Mesodermal cell (in vitro differentiated cells): Measurements from ENCODE around the gene SLC40A1.

Experiments used
- H3K27ac ChIP-seq: 2 replicates; pipeline ENCODE4 v1.7.0; 2013; ENCODE audit warnings: mild to moderate bottlenecking, low read depth, low read length, moderate library complexity; ENCODE audit not compliant: severe bottlenecking
- H3K36me3 ChIP-seq: 2 replicates; pipeline ENCODE4 v1.7.1; 2013; ENCODE audit warnings: mild to moderate bottlenecking, low read length, moderate library complexity; ENCODE audit not compliant: control insufficient read depth, insufficient read depth
- H3K4me1 ChIP-seq: one replicate; pipeline ENCODE4 v1.7.1; 2013; ENCODE audit warnings: mild to moderate bottlenecking, low read length; ENCODE audit not compliant: insufficient read depth, control insufficient read depth, poor library complexity, severe bottlenecking
- H3K4me3 ChIP-seq: 2 replicates; pipeline ENCODE4 v1.7.0; 2013; ENCODE audit warnings: low read length, control low read depth, mild to moderate bottlenecking; ENCODE audit not compliant: insufficient read depth, poor library complexity, severe bottlenecking; ENCODE audit errors: extremely low read depth
- H3K9me3 ChIP-seq: 2 replicates; pipeline ENCODE4 v1.7.1; 2013; ENCODE audit warnings: mild to moderate bottlenecking, low read length, moderate library complexity; ENCODE audit not compliant: control insufficient read depth
- WGBS, 2 experiments: methylation state at CpG; one replicate each; pipeline ENCODE4 v1.1.5; 2013; ENCODE audit warnings: missing lambda C conversion rate in 2 of 2; ENCODE audit not compliant: insufficient coverage in 2 of 2; 5-methylcytosine and 5-hydroxymethylcytosine counted together

SLC40A1 gene

GRCh38 chr2:189561371-189562038, 19.1 kb downstream of the SLC40A1 start:
- Histone ChIP-seq H3K9me3 (no peaks in the 10 kb centered on the region), H3K27ac (no peak overlapping the region), H3K4me3 (no peak overlapping the region), H3K4me1 (peaks cover 11% of the 10 kb centered on the region), H3K36me3 (peaks cover 29% of the 10 kb centered on the region)
- WGBS, 2 experiments: 98 to 100% methylated on average over 3 to 6 of the region's 6 CpGs

GRCh38 chr2:189560273-189560586, 20.4 kb downstream of the SLC40A1 start:
- Histone ChIP-seq H3K27ac (peak overlapping the region; percentile 59), H3K9me3 (no peaks in the 10 kb centered on the region), H3K36me3 (peaks cover 18% of the 10 kb centered on the region), H3K4me1 (peaks cover 21% of the 10 kb centered on the region), H3K4me3 (no peak overlapping the region)

GRCh38 chr2:189559579-189560272, 20.9 kb downstream of the SLC40A1 start:
- H3K36me3 ChIP-seq: peaks cover 13% of the 10 kb centered on the region
- H3K4me1 ChIP-seq: peaks cover 23% of the 10 kb centered on the region
- no peaks in the 10 kb centered on the region for H3K9me3 ChIP-seq
- no peak overlapping the region for H3K4me3 ChIP-seq
- 90 to 100% methylated on average over 1 to 2 of the region's 2 CpGs for WGBS, 2 experiments
- peak overlapping the region; percentile 59 for H3K27ac ChIP-seq

- 100% methylated on average over 4 of the region's 6 CpGs; no CpG with 5 or more reads in 1 of the 2 experiments for WGBS, 2 experiments
Observed at GRCh38 chr2:189558516-189559272, 21.9 kb downstream of the SLC40A1 start.

GRCh38 chr2:189557373-189557772, 23.2 kb downstream of the SLC40A1 start:
- no peak overlapping the region for H3K4me3 ChIP-seq
- H3K36me3 ChIP-seq: no peaks in the 10 kb centered on the region
- H3K27ac ChIP-seq: no peak overlapping the region
- H3K9me3 ChIP-seq: no peaks in the 10 kb centered on the region
- no CpG with 5 or more reads among the region's 1 CpG for WGBS, 2 experiments
- peaks cover 27% of the 10 kb centered on the region for H3K4me1 ChIP-seq

More at GRCh38 chr2:189558516-189559272, 21.9 kb downstream of the SLC40A1 start:
- H3K27ac ChIP-seq: peak overlapping the region; percentile 59
- peaks cover 23% of the 10 kb centered on the region for H3K4me1 ChIP-seq
- no peaks in the 10 kb centered on the region for H3K9me3 ChIP-seq
- H3K36me3 ChIP-seq: peaks cover 4% of the 10 kb centered on the region
- no peak overlapping the region for H3K4me3 ChIP-seq

- no peak overlapping the region for H3K4me3 ChIP-seq
- H3K4me1 ChIP-seq: peaks cover 33% of the 10 kb centered on the region
- no peaks in the 10 kb centered on the region for H3K9me3 ChIP-seq
- 100% methylated on average over 2 to 4 of the region's 7 CpGs for WGBS, 2 experiments
- H3K36me3 ChIP-seq: no peaks in the 10 kb centered on the region
- no peak overlapping the region for H3K27ac ChIP-seq
Observed at GRCh38 chr2:189556526-189556925, 24.1 kb downstream of the SLC40A1 start.

- Histone ChIP-seq H3K36me3 (no peaks in the 10 kb centered on the region), H3K27ac (no peak overlapping the region), H3K4me3 (no peak overlapping the region), H3K4me1 (peaks cover 33% of the 10 kb centered on the region), H3K9me3 (no peaks in the 10 kb centered on the region)
- WGBS, 2 experiments: 90 to 93% methylated on average over 2 of the region's 2 CpGs
Observed at GRCh38 chr2:189555232-189555631, 25.4 kb downstream of the SLC40A1 start.

- no CpG with 5 or more reads among the region's 1 CpG for WGBS, 2 experiments
- no peak overlapping the region for H3K4me3 ChIP-seq
- peaks cover 31% of the 10 kb centered on the region for H3K4me1 ChIP-seq
- H3K27ac ChIP-seq: no peak overlapping the region
- no peaks in the 10 kb centered on the region for H3K36me3 ChIP-seq
- no peaks in the 10 kb centered on the region for H3K9me3 ChIP-seq
Observed at GRCh38 chr2:189553504-189554088, 27.0 kb downstream of the SLC40A1 start.

- Histone ChIP-seq H3K9me3 (no peaks in the 10 kb centered on the region), H3K27ac (no peak overlapping the region), H3K4me3 (no peak overlapping the region), H3K36me3 (no peaks in the 10 kb centered on the region), H3K4me1 (peaks cover 31% of the 10 kb centered on the region)
- WGBS, 2 experiments: no CpG with 5 or more reads among the region's 2 CpGs
Observed at GRCh38 chr2:189552991-189553404, 27.6 kb downstream of the SLC40A1 start.

- no peak overlapping the region for H3K4me3 ChIP-seq
- no peaks in the 10 kb centered on the region for H3K36me3 ChIP-seq
- 93 to 96% methylated on average over 4 of the region's 6 CpGs for WGBS, 2 experiments
- no peaks in the 10 kb centered on the region for H3K9me3 ChIP-seq
- peaks cover 31% of the 10 kb centered on the region for H3K4me1 ChIP-seq
- no peak overlapping the region for H3K27ac ChIP-seq
Observed at GRCh38 chr2:189552334-189552990, 28.1 kb downstream of the SLC40A1 start.
